NCI-H774 (cell line): ENCODE measurements around the gene ASB2.

Source experiments
- DNase-seq: peaks from one replicate; lab custom pipeline; 2025; lab: John Stamatoyannopoulos, UW

Gene ASB2

GRCh38 chr14:93976477-93977057, at the start of gene ASB2:
Gene ASB2, minus strand, starts transcription at chr14:93976570. Its CDS starts 12,031 bp downstream, at chr14:93964539.
- DNase-seq: no peak

- no peak for DNase-seq
Observed at GRCh38 chr14:94025720-94026119, 49.4 kb upstream of the ASB2 start.

GRCh38 chr14:94024549-94024948, 48.2 kb upstream of the ASB2 start:
- DNase-seq: no peak

- DNase-seq: no peak
Observed at GRCh38 chr14:94022532-94023411, 46.4 kb upstream of the ASB2 start.

- no peak for DNase-seq
Observed at GRCh38 chr14:94021416-94022157, 45.2 kb upstream of the ASB2 start.

GRCh38 chr14:94021001-94021400, 44.6 kb upstream of the ASB2 start:
- DNase-seq: no peak

GRCh38 chr14:94020267-94020666, 43.9 kb upstream of the ASB2 start:
- DNase-seq: no peak

GRCh38 chr14:94019329-94019728, 43.0 kb upstream of the ASB2 start:
- no peak for DNase-seq

- DNase-seq: no peak
Observed at GRCh38 chr14:94018308-94018707, 41.9 kb upstream of the ASB2 start.

- no peak for DNase-seq
Observed at GRCh38 chr14:94016446-94016976, 40.1 kb upstream of the ASB2 start.

GRCh38 chr14:94015223-94015622, 38.9 kb upstream of the ASB2 start:
- no peak for DNase-seq

- no peak for DNase-seq
Observed at GRCh38 chr14:94014382-94014781, 38.0 kb upstream of the ASB2 start.

GRCh38 chr14:94011795-94012194, 35.4 kb upstream of the ASB2 start:
- no peak for DNase-seq

- DNase-seq: no peak
Observed at GRCh38 chr14:94010625-94011024, 34.3 kb upstream of the ASB2 start.

GRCh38 chr14:94009767-94010166, 33.4 kb upstream of the ASB2 start:
- DNase-seq: no peak

GRCh38 chr14:94008234-94008633, 31.9 kb upstream of the ASB2 start:
- DNase-seq: no peak

GRCh38 chr14:94005324-94006073, 29.1 kb upstream of the ASB2 start:
- no peak for DNase-seq

- DNase-seq: no peak
Observed at GRCh38 chr14:94004015-94004414, 27.6 kb upstream of the ASB2 start.

- no peak for DNase-seq
Observed at GRCh38 chr14:94003397-94003796, 27.0 kb upstream of the ASB2 start.

GRCh38 chr14:94001501-94002396, 25.4 kb upstream of the ASB2 start:
- DNase-seq: peak; percentile 58

- DNase-seq: no peak
Observed at GRCh38 chr14:94001016-94001415, 24.6 kb upstream of the ASB2 start.
